ENCODE results near the gene LDLRAD4. TPM values are rescaled to one million over a fixed set of nuclear protein-coding genes. Genes with fewer than 3 reads are reported as not detected.

The LDLRAD4 gene
- total RNA-seq, 1 donor, result under 0.01 TPM

- Histone ChIP-seq H3K36me3 (ENCODE audit: insufficient read depth, low read length) (no peaks in the 10 kb centered on the region), H3K27me3 (ENCODE audit: insufficient read depth, low read length) (peaks cover 6% of the 10 kb centered on the region)
Observed at GRCh38 chr18:13556502-13556901, 337.9 kb downstream of the LDLRAD4 start.

GRCh38 chr18:13558124-13558523 lies 339.6 kb downstream of the LDLRAD4 start:
- Histone ChIP-seq H3K79me2 (ENCODE audit: insufficient read depth, low read length) (no peaks in the 10 kb centered on the region), H2AFZ (ENCODE audit: low read length) (no peak overlapping the region), H3K27me3 (ENCODE audit: insufficient read depth, low read length) (peaks cover 6% of the 10 kb centered on the region), H3K4me2 (ENCODE audit: insufficient read depth, low read length) (no peak overlapping the region), H4K20me1 (ENCODE audit: insufficient read depth, low read length) (no peaks in the 10 kb centered on the region), H3K9me3 (ENCODE audit: low read depth, low read length) (no peaks in the 10 kb centered on the region), H3K36me3 (ENCODE audit: insufficient read depth, low read length) (no peaks in the 10 kb centered on the region), H3K27ac (ENCODE audit: low read depth, low read length) (no peak overlapping the region), H3K4me1 (ENCODE audit: insufficient read depth, low read length) (no peaks in the 10 kb centered on the region), H3K4me3 (ENCODE audit: insufficient read depth, low read length) (no peak overlapping the region)
- peak; percentile 77 for DNase-seq (ENCODE audit: insufficient read length, low spot score, missing footprints)
- TF ChIP-seq CTCF (IDR thresholded peaks at IDR 0.05; ENCODE audit: extremely low read depth, low read depth, low read length), result peak; percentile 54

More at GRCh38 chr18:13556502-13556901, 337.9 kb downstream of the LDLRAD4 start:
- TF ChIP-seq CTCF (IDR thresholded peaks at IDR 0.05; ENCODE audit: extremely low read depth, low read depth, low read length), result no peak
- no peak overlapping the region for H3K4me3 ChIP-seq (ENCODE audit: insufficient read depth, low read length)
- no peaks in the 10 kb centered on the region for H3K79me2 ChIP-seq (ENCODE audit: insufficient read depth, low read length)
- no peak overlapping the region for H3K27ac ChIP-seq (ENCODE audit: low read depth, low read length)
- H4K20me1 ChIP-seq (ENCODE audit: insufficient read depth, low read length), result no peaks in the 10 kb centered on the region
- no peaks in the 10 kb centered on the region for H3K9me3 ChIP-seq (ENCODE audit: low read depth, low read length)
- no peak overlapping the region for H2AFZ ChIP-seq (ENCODE audit: low read length)
- H3K4me2 ChIP-seq (ENCODE audit: insufficient read depth, low read length), result no peak overlapping the region
- no peak for DNase-seq (ENCODE audit: insufficient read length, low spot score, missing footprints)
- no peaks in the 10 kb centered on the region for H3K4me1 ChIP-seq (ENCODE audit: insufficient read depth, low read length)

- no peaks in the 10 kb centered on the region for H3K36me3 ChIP-seq (ENCODE audit: insufficient read depth, low read length)
- H3K27me3 ChIP-seq (ENCODE audit: insufficient read depth, low read length), result peaks cover 6% of the 10 kb centered on the region
- H3K9me3 ChIP-seq (ENCODE audit: low read depth, low read length), result no peaks in the 10 kb centered on the region
- H3K27ac ChIP-seq (ENCODE audit: low read depth, low read length), result no peak overlapping the region
- no peak overlapping the region for H3K4me3 ChIP-seq (ENCODE audit: insufficient read depth, low read length)
- H3K4me1 ChIP-seq (ENCODE audit: insufficient read depth, low read length), result no peaks in the 10 kb centered on the region
- H3K4me2 ChIP-seq (ENCODE audit: insufficient read depth, low read length), result no peak overlapping the region
- no peak overlapping the region for H2AFZ ChIP-seq (ENCODE audit: low read length)
- TF ChIP-seq CTCF (IDR thresholded peaks at IDR 0.05; ENCODE audit: extremely low read depth, low read depth, low read length), result no peak
- H4K20me1 ChIP-seq (ENCODE audit: insufficient read depth, low read length), result no peaks in the 10 kb centered on the region
- DNase-seq (ENCODE audit: insufficient read length, low spot score, missing footprints), result no peak
- no peaks in the 10 kb centered on the region for H3K79me2 ChIP-seq (ENCODE audit: insufficient read depth, low read length)
Observed at GRCh38 chr18:13558790-13559189, 340.2 kb downstream of the LDLRAD4 start.

- Histone ChIP-seq H3K36me3 (ENCODE audit: insufficient read depth, low read length) (no peaks in the 10 kb centered on the region), H3K4me3 (ENCODE audit: insufficient read depth, low read length) (no peak overlapping the region), H3K4me1 (ENCODE audit: insufficient read depth, low read length) (no peaks in the 10 kb centered on the region), H4K20me1 (ENCODE audit: insufficient read depth, low read length) (no peaks in the 10 kb centered on the region), H2AFZ (ENCODE audit: low read length) (no peak overlapping the region), H3K4me2 (ENCODE audit: insufficient read depth, low read length) (no peak overlapping the region), H3K27me3 (ENCODE audit: insufficient read depth, low read length) (peaks cover 6% of the 10 kb centered on the region), H3K9me3 (ENCODE audit: low read depth, low read length) (no peaks in the 10 kb centered on the region), H3K79me2 (ENCODE audit: insufficient read depth, low read length) (no peaks in the 10 kb centered on the region), H3K27ac (ENCODE audit: low read depth, low read length) (no peak overlapping the region)
- no peak for DNase-seq (ENCODE audit: insufficient read length, low spot score, missing footprints)
- TF ChIP-seq CTCF (IDR thresholded peaks at IDR 0.05; ENCODE audit: extremely low read depth, low read depth, low read length), result no peak
Observed at GRCh38 chr18:13559754-13560153, 341.2 kb downstream of the LDLRAD4 start.
